ENCODE results near the gene WFS1. TPM values are rescaled to one million over a fixed set of nuclear protein-coding genes. Genes with fewer than 3 reads are reported as not detected.
A peak's percentile ranks its signal among the peaks of the same experiment; 100 is the strongest.

Gene WFS1
- total RNA-seq, 2 donors from 2014 or later = 77.9 to 131 TPM

DNA sequence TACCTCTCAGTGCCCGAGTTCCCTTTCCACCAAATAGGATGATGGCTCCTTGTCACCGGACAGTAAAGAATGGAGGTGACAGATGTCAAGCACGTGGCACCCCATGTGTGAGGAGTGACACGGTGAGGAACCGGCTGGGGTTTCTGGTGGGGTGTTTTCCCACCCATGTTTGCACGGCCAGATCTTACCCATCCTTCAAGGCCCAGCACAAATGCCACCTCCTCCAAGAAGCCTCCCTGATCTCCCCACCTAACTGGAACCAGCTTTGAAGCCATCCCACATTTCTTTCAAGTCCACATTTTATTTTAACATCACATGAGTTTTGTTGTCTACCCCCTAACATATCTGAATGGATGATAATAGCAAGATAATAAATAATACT lies 63.0 kb downstream of the WFS1 start:
- Histone ChIP-seq H3K36me3 (no peaks in the 10 kb centered on the region), H3K27me3 (replicated peaks; ENCODE audit: insufficient read depth) (no peaks in the 10 kb centered on the region), H3K4me3 (no peak overlapping the region), H3K4me1 (ENCODE audit: control insufficient read depth in 1 of 2, low read depth in 2 of 2) (no peaks in the 10 kb centered on the region), H3K27ac (no peak overlapping the region), H3K9me3 (no peaks in the 10 kb centered on the region)
- DNase-seq (ENCODE audit: low spot score) (no peak), ATAC-seq (ENCODE audit: insufficient number of reproducible peaks, low FRiP score, low read depth) (no peak)
- TF ChIP-seq, protein P1, sequence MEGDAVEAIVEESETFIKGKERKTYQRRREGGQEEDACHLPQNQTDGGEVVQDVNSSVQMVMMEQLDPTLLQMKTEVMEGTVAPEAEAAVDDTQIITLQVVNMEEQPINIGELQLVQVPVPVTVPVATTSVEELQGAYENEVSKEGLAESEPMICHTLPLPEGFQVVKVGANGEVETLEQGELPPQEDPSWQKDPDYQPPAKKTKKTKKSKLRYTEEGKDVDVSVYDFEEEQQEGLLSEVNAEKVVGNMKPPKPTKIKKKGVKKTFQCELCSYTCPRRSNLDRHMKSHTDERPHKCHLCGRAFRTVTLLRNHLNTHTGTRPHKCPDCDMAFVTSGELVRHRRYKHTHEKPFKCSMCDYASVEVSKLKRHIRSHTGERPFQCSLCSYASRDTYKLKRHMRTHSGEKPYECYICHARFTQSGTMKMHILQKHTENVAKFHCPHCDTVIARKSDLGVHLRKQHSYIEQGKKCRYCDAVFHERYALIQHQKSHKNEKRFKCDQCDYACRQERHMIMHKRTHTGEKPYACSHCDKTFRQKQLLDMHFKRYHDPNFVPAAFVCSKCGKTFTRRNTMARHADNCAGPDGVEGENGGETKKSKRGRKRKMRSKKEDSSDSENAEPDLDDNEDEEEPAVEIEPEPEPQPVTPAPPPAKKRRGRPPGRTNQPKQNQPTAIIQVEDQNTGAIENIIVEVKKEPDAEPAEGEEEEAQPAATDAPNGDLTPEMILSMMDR (IDR thresholded peaks at IDR 0.05) = no peak

DNA sequence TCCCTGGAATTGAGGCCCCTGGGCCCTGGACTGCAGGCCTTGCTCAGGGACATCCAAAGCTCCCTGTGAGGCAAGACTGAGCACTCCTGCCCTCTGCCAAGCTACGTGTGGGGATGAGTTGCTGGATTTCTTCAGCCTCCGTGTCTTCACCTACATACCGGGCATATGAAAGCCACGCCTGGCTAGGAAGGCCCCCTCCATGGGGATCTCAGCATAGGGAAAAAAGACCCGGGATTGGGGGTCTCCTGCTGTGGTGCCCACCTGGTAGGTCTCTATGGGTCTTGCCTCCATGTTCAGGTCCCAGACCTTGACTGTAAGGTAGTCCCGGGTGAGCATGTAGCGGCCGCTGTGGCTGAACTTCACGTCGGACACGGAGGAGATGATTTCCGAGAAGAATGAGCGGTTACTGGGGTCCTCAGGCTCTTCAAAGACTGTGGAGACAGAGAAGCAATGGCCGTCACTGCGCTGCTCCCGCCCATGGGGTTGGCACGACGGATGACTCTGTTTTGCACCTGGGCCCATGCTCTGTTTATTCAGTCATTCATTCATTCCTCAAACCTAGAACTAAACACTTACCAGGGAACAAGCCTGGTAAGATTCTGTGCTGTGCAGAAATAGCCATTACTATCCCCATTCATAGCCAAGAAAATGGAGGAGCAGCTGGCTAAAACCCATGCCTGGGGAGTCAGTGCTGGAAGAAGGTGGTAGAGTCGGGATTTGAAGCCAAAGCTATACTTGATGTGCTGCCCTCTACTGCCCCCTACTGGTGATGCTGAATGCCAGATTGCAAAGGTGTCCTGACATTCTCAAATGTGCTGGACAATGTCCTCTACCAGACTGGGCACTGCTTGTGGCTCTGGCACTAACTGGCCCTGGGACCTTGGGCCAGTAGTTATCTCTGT lies 63.9 kb downstream of the WFS1 start:
- H3K27ac ChIP-seq = no peak overlapping the region
- H3K36me3 ChIP-seq = no peaks in the 10 kb centered on the region
- no peaks in the 10 kb centered on the region for H3K27me3 ChIP-seq (replicated peaks; ENCODE audit: insufficient read depth)
- ATAC-seq (ENCODE audit: insufficient number of reproducible peaks, low FRiP score, low read depth) = no peak
- TF ChIP-seq, protein P1 (IDR thresholded peaks at IDR 0.05) = peak; percentile 9
- no peaks in the 10 kb centered on the region for H3K4me1 ChIP-seq (ENCODE audit: control insufficient read depth in 1 of 2, low read depth in 2 of 2)
- no peak overlapping the region for H3K4me3 ChIP-seq
- H3K9me3 ChIP-seq = no peaks in the 10 kb centered on the region
- no peak for DNase-seq (ENCODE audit: low spot score)

DNA sequence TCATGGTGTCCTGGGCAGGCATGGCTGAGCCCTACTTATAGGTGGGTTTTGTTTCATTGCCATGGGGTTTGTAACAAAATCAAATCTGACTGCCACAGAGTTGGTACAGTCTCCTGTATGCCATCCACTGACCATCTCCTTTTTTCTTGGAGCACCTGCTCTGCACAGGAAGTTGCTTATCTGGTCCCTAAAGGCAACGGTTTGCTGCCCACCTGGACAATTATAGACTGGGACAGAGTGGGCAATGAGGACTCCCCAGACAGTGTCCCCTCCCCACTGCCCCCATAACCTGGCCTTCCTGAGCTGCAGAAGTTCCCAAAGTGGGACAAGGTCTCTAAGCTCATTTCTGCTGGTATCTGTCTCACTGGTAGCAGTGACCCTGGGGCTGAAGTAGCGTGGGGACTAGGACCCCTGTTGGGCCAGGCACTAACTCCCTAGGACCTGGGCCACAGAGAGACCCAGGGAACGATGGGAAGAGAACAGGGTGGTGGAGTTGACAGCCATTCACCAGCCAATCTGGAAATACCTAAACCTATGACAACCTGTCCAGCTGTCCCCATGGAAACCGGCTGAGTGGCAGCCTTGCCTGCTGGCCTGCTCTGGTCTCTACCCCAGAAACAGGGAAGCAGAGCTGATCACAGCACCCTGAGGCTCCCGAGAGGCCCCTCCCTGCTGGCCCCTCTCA lies 64.7 kb downstream of the WFS1 start:
- no peak overlapping the region for H3K4me3 ChIP-seq
- no peaks in the 10 kb centered on the region for H3K4me1 ChIP-seq (ENCODE audit: control insufficient read depth in 1 of 2, low read depth in 2 of 2)
- H3K36me3 ChIP-seq = no peaks in the 10 kb centered on the region
- TF ChIP-seq, protein P1 (IDR thresholded peaks at IDR 0.05) = no peak
- ATAC-seq (ENCODE audit: insufficient number of reproducible peaks, low FRiP score, low read depth) = no peak
- H3K27me3 ChIP-seq (replicated peaks; ENCODE audit: insufficient read depth) = no peaks in the 10 kb centered on the region
- H3K9me3 ChIP-seq = no peaks in the 10 kb centered on the region
- no peak overlapping the region for H3K27ac ChIP-seq
- no peak for DNase-seq (ENCODE audit: low spot score)

DNA sequence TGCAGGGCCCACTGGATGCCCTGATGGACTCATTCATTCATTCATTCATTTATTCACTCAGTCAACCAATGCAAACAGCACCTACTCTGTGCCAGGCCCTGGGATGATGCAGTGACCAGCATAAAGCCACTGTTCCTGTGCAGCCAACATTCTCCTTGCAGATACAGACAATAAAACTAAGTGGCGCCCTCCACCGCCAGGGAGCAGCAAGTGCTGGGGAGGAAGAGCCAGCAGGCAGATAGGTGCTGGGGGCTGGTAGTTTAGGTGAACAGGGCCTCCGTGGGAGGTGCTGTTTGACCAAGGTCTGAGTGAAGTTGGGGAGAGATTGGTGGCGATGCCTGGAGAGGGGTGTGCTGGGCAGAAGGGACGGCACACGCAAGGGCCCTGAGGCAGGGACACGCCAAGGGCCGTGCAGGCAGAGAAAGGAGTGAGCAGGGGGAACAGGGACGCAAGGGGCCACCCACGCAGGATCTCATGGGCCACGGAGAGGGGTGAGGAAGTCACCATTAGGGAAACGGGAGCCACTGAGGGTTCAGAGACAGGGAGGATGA lies 65.5 kb downstream of the WFS1 start:
- Histone ChIP-seq H3K4me1 (ENCODE audit: control insufficient read depth in 1 of 2, low read depth in 2 of 2) (no peaks in the 10 kb centered on the region), H3K4me3 (no peak overlapping the region), H3K27ac (no peak overlapping the region), H3K9me3 (no peaks in the 10 kb centered on the region), H3K27me3 (replicated peaks; ENCODE audit: insufficient read depth) (no peaks in the 10 kb centered on the region), H3K36me3 (no peaks in the 10 kb centered on the region)
- ATAC-seq (ENCODE audit: insufficient number of reproducible peaks, low FRiP score, low read depth) (no peak), DNase-seq (ENCODE audit: low spot score) (no peak)
- TF ChIP-seq, protein P1 (IDR thresholded peaks at IDR 0.05) = no peak

DNA sequence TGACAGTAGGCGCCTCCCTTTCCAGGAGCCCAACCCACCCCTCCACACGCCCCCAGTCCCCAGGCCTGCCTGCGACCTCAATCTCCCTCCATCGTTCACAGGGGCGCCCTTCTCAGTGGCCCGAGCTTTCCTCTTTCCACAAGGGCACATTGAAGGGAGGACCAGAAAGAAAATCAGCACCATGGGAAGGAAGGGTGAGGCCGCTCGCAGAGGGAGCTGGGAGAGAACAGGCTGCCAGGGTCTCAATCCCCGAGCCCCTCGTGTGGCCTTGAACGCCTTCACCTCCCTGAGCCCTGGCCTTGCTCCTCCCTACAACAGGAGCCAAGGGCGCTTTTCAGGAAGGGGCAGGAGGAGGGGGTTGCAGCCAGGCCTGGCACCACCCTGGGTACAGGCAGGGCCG lies 66.5 kb downstream of the WFS1 start:
- H3K27ac ChIP-seq = no peak overlapping the region
- ATAC-seq (ENCODE audit: insufficient number of reproducible peaks, low FRiP score, low read depth) = no peak
- no peaks in the 10 kb centered on the region for H3K4me1 ChIP-seq (ENCODE audit: control insufficient read depth in 1 of 2, low read depth in 2 of 2)
- H3K4me3 ChIP-seq = no peak overlapping the region
- no peaks in the 10 kb centered on the region for H3K9me3 ChIP-seq
- no peaks in the 10 kb centered on the region for H3K27me3 ChIP-seq (replicated peaks; ENCODE audit: insufficient read depth)
- DNase-seq (ENCODE audit: low spot score) = no peak
- H3K36me3 ChIP-seq = no peaks in the 10 kb centered on the region
- TF ChIP-seq, protein P1 (IDR thresholded peaks at IDR 0.05) = no peak
